Activated T-cell treated with anti-CD3 and anti-CD28 coated beads for 48 hours (primary cell): ENCODE results near the gene SLC39A6.

Source experiments
- DNase-seq: peaks from one replicate; pipeline ENCODE4 v3.0.0-alpha.2; 2020; ENCODE audit warnings: low read depth

Gene SLC39A6

GRCh38 chr18:36058674-36059073, 70.5 kb downstream of the SLC39A6 start:
- no peak for DNase-seq
